Stimulated activated CD8-positive, alpha-beta memory T cell treated with anti-CD3 and anti-CD28 coated beads, Interleukin-12 subunit alpha, Interleukin-12 subunit beta, amount 100 ng/mL, for 4 hours (primary cell): Measurements from ENCODE around the gene PLA2G4E.

Source experiments
- DNase-seq: peaks from one replicate; pipeline ENCODE4 v3.0.0-alpha.2; 2020; ENCODE audit warnings: low read depth

PLA2G4E gene

GRCh38 chr15:42050484-42051255 lies 29.8 kb upstream of the PLA2G4E start:
- no peak for DNase-seq

GRCh38 chr15:42048821-42049200 lies 28.0 kb upstream of the PLA2G4E start:
- no peak for DNase-seq

GRCh38 chr15:42048080-42048820 lies 27.4 kb upstream of the PLA2G4E start:
- DNase-seq, result no peak

- DNase-seq, result no peak
These were observed 25.8 kb upstream of the PLA2G4E start for GRCh38 chr15:42046597-42046996.

- no peak for DNase-seq
These were observed 24.4 kb upstream of the PLA2G4E start for GRCh38 chr15:42045211-42045615.

- DNase-seq, result no peak
These were observed 22.0 kb upstream of the PLA2G4E start for GRCh38 chr15:42042602-42043400.

GRCh38 chr15:42038401-42038800 lies 17.6 kb upstream of the PLA2G4E start:
- DNase-seq, result no peak

GRCh38 chr15:42037656-42038055 lies 16.8 kb upstream of the PLA2G4E start:
- no peak for DNase-seq

GRCh38 chr15:42036966-42037365 lies 16.1 kb upstream of the PLA2G4E start:
- no peak for DNase-seq

GRCh38 chr15:42036112-42036905 lies 15.5 kb upstream of the PLA2G4E start:
- no peak for DNase-seq

GRCh38 chr15:42035435-42035761 lies 14.6 kb upstream of the PLA2G4E start:
- DNase-seq, result no peak

GRCh38 chr15:42034628-42035434 lies 14.0 kb upstream of the PLA2G4E start:
- DNase-seq, result no peak

GRCh38 chr15:42033214-42033873 lies 12.5 kb upstream of the PLA2G4E start:
- DNase-seq, result no peak

- no peak for DNase-seq
These were observed 11.8 kb upstream of the PLA2G4E start for GRCh38 chr15:42032376-42033213.

GRCh38 chr15:42031198-42031915 lies 10.5 kb upstream of the PLA2G4E start:
- DNase-seq, result no peak

GRCh38 chr15:42027521-42027920 lies 6.7 kb upstream of the PLA2G4E start:
- no peak for DNase-seq

- DNase-seq, result no peak
These were observed 3.5 kb upstream of the PLA2G4E start for GRCh38 chr15:42024303-42024702.

GRCh38 chr15:42021593-42021992 lies 751 bp upstream of the PLA2G4E start:
- DNase-seq, result no peak
